Bronchial epithelial cell (primary cell): ENCODE results near the gene NBPF26. TPM values are rescaled to one million over a fixed set of nuclear protein-coding genes. Genes with fewer than 3 reads are reported as not detected.
A peak's percentile ranks its signal among the peaks of the same experiment; 100 is the strongest.
"Not testable (repeated sequence)": the region's sequence is repeated elsewhere in the genome, so short reads cannot be mapped to it uniquely, and the experiment has no call there.

Experiments used
- DNase-seq: peaks from one replicate; pipeline ENCODE4 v3.0.0-alpha.2; 2010; ENCODE audit warnings: low read depth
- FAIRE-seq: peaks from 2 replicates; lab custom pipeline; 2011; peaks lifted over from hg19 to GRCh38; lab: Jason Lieb, UNC
- H3K27me3 ChIP-seq: 2 replicates; pipeline ENCODE4 v1.5.1; 2011; ENCODE audit warnings: low read length; ENCODE audit not compliant: control insufficient read depth, insufficient read depth
- H3K36me3 ChIP-seq: 2 replicates; pipeline ENCODE4 v1.5.1; 2011; ENCODE audit warnings: low read length; ENCODE audit not compliant: control insufficient read depth, insufficient read depth
- H3K4me3 ChIP-seq: 2 replicates; pipeline ENCODE4 v1.5.1; 2011; ENCODE audit warnings: mild to moderate bottlenecking, low read depth, low read length, control low read depth
- total RNA-seq: library from RNA; depleted of rRNA; stranded (reverse); fragments of >200 nt; gene quantifications from 2 replicates; pipeline ENCODE4 v1.2.1, GENCODE V29; 2014

The NBPF26 gene
- 19.2 and 46.6 TPM in 2 replicates for total RNA-seq

DNA sequence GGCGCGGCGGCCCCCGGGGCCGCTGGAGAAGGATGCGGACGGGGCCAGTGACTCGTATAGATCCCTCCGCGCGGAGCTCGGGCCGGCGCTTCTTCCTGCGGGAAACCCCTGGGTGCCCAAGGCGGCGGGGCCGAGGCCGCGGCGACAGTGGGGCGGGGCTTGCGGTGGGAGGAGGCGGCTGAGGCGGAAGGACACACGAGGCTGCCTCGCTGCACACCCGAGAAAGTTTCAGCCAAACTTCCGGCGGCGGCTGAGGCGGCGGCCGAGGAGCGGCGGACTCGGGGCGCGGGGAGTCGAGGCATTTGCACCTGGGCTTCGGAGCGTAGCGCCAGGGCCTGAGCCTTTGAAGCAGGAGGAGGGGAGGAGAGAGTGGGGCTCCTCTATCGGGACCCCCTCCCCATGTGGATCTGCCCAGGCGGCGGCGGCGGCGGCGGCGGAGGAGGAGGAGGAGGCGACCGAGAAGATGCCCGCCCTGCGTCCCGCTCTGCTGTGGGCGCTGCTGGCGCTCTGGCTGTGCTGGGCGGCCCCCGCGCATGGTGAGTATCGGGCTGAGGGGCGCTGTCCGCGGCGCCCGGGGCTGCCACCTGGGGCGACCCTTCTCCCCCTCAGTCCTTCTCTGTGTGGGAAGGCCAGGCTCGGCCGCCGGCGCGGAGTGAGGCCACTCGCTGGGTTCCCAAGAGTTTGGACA is at the start of gene NBPF26:
Gene NBPF26 (plus strand): TSS at position 231 of the 688 bp plus-strand sequence.
- not testable (repeated sequence) for H3K36me3 ChIP-seq, FAIRE-seq, H3K27me3 ChIP-seq
- peak within 1 kb of the TSS; percentile 73 for H3K4me3 ChIP-seq
- peak; percentile 42 for DNase-seq

GRCh38 chr1:120680106-120680819 is 43.5 kb upstream of the NBPF26 start:
- not testable (repeated sequence) for H3K4me3 ChIP-seq, H3K36me3 ChIP-seq, FAIRE-seq, H3K27me3 ChIP-seq, DNase-seq

GRCh38 chr1:120680938-120681337 is 42.8 kb upstream of the NBPF26 start:
- H3K36me3 ChIP-seq, DNase-seq, FAIRE-seq, H3K4me3 ChIP-seq, H3K27me3 ChIP-seq: not testable (repeated sequence)

- not testable (repeated sequence) for H3K27me3 ChIP-seq, DNase-seq, H3K36me3 ChIP-seq, FAIRE-seq, H3K4me3 ChIP-seq
Measured at GRCh38 chr1:120684397-120684796, 39.3 kb upstream of the NBPF26 start.

GRCh38 chr1:120685622-120686021 is 38.1 kb upstream of the NBPF26 start:
- not testable (repeated sequence) for H3K4me3 ChIP-seq, H3K36me3 ChIP-seq, FAIRE-seq, DNase-seq, H3K27me3 ChIP-seq

DNA sequence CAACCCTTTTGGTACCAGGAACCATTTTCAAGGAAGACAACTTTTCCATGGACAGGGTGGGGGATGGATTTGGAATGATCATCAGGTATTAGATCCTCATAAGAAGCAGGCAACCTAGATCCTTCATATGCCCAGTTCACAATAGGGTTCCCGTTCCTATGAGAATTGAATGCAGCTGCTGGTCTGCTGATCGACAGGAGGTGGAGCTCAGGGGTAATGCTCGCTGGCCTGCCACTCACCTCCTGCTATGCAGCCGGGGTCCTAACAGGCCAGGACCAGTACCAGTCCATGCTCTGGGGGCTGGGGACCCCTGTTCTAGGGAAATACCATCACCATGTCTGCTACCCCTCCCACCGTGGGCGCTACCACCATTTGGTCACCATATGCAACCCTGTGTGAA is 36.5 kb upstream of the NBPF26 start:
- not testable (repeated sequence) for FAIRE-seq, H3K4me3 ChIP-seq, H3K36me3 ChIP-seq, DNase-seq, H3K27me3 ChIP-seq

GRCh38 chr1:120700807-120701562 is 22.8 kb upstream of the NBPF26 start:
- H3K36me3 ChIP-seq, H3K4me3 ChIP-seq, DNase-seq, H3K27me3 ChIP-seq, FAIRE-seq: not testable (repeated sequence)

GRCh38 chr1:120723358-120723714 is 409 bp upstream of the NBPF26 start:
- not testable (repeated sequence) for DNase-seq, H3K27me3 ChIP-seq, H3K36me3 ChIP-seq, H3K4me3 ChIP-seq, FAIRE-seq

GRCh38 chr1:120724507-120724906 is 762 bp downstream of the NBPF26 start:
- peak overlapping the region; percentile 73 for H3K4me3 ChIP-seq
- not testable (repeated sequence) for FAIRE-seq, H3K36me3 ChIP-seq, H3K27me3 ChIP-seq, DNase-seq

- not testable (repeated sequence) for FAIRE-seq
Measured at GRCh38 chr1:120728811-120729210, 5.1 kb downstream of the NBPF26 start.

DNA sequence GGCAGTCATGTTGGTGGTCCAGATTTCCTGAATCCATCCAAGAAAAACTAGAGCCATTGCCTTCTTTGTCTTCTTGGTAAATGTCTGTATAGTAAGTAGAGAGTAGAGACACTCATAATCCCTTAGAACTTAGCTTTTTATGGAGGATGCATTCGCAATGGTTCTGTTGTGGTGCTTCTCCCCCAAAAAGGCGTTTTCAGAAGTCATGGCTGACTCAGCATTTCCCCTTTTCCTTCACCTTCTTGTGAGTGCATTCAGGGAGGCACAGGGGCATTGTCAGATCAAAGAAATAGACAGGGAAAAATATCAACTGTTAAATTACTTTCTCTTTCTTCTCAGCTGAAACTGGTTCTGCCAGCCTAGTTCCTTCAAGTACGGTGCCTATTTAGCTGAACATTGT is 45.3 kb downstream of the NBPF26 start:
- DNase-seq, H3K27me3 ChIP-seq, H3K36me3 ChIP-seq, FAIRE-seq, H3K4me3 ChIP-seq: not testable (repeated sequence)

More at GRCh38 chr1:120728811-120729210, 5.1 kb downstream of the NBPF26 start:
- H3K36me3 ChIP-seq, H3K4me3 ChIP-seq, H3K27me3 ChIP-seq: not testable (repeated sequence)
- DNase-seq, result peak; percentile 21

GRCh38 chr1:120805452-120805851 is 81.7 kb downstream of the NBPF26 start:
- FAIRE-seq, H3K27me3 ChIP-seq, H3K4me3 ChIP-seq, H3K36me3 ChIP-seq, DNase-seq: not testable (repeated sequence)
